Naive thymus-derived CD4-positive, alpha-beta T cell (primary cell): Measurements from ENCODE around the gene GGA1. TPM values are rescaled to one million over a fixed set of nuclear protein-coding genes. Genes with fewer than 3 reads are reported as not detected.
A peak's percentile ranks its signal among the peaks of the same experiment; 100 is the strongest.

Experiments used
- ATAC-seq: fragments of 150-1000 bp; cut with Tn5 transposase; 2 replicates; pipeline ENCODE4 v1.10.0; 2021; ENCODE audit warnings: mild to moderate bottlenecking, moderate library complexity
- CTCF ChIA-PET: fragments of 350-600 bp; sonication (Branson Sonifier 250); formaldehyde crosslinking; loops from one replicate; lab custom pipeline; 2021; ENCODE audit warnings: antibody characterized with exemption; lab: Charles Lee
- POLR2A ChIA-PET: fragments of 350-600 bp; sonication (Branson Sonifier 250); formaldehyde crosslinking; loops from one replicate; lab custom pipeline; 2021; ENCODE audit warnings: antibody characterized with exemption, inconsistent platforms; lab: Charles Lee
- DNase-seq, 9 donors: peaks; one replicate each; pipeline versions ENCODE4 v3.0.0 to v3.0.0-alpha.2; 2020 to 2022; ENCODE audit warnings: mixed read lengths in 1 of 9
- H3K27ac ChIP-seq: one replicate; pipeline ENCODE4 v1.7.0; 2013; ENCODE audit warnings: mild to moderate bottlenecking, low read depth, low read length, moderate library complexity
- H3K27me3 ChIP-seq, 2 donors: one replicate each; pipeline ENCODE4 v1.7.0; 2013; ENCODE audit warnings: low read length in 2 of 2, mild to moderate bottlenecking in 2 of 2, moderate library complexity in 2 of 2; ENCODE audit not compliant: control insufficient read depth in 2 of 2, insufficient read depth in 2 of 2
- H3K36me3 ChIP-seq, 3 experiments: 1 replicate in 2 of 3; 2 replicates in 1 of 3; pipeline ENCODE4 v1.7.0; 2013; ENCODE audit warnings: low read length in 3 of 3, mild to moderate bottlenecking in 3 of 3, moderate library complexity in 1 of 3; ENCODE audit not compliant: insufficient read depth in 3 of 3, control insufficient read depth in 2 of 3
- H3K4me1 ChIP-seq, 2 donors: one replicate each; pipeline ENCODE4 v1.7.0; 2013; ENCODE audit warnings: low read length in 2 of 2, mild to moderate bottlenecking in 2 of 2, moderate library complexity in 1 of 2; ENCODE audit not compliant: control insufficient read depth in 2 of 2, insufficient read depth in 2 of 2
- H3K4me3 ChIP-seq: 2 replicates; pipeline ENCODE4 v1.7.0; 2013; ENCODE audit warnings: mild to moderate bottlenecking, low read length
- H3K9me3 ChIP-seq, 3 experiments: 1 replicate in 2 of 3; 2 replicates in 1 of 3; pipeline ENCODE4 v1.7.0; 2013; ENCODE audit warnings: low read length in 3 of 3; ENCODE audit not compliant: control insufficient read depth in 2 of 3
- H3K27ac Mint-ChIP-seq, 9 donors: one replicate each; pipeline ENCODE4 v1.8.0; 2020 to 2022; ENCODE audit warnings: mixed read lengths in 9 of 9, mild to moderate bottlenecking in 8 of 9, moderate library complexity in 5 of 9, inconsistent platforms in 2 of 9
- H3K27me3 Mint-ChIP-seq, 5 donors: one replicate each; pipeline ENCODE4 v1.8.0; 2021 to 2022; ENCODE audit warnings: mixed read lengths in 5 of 5, mild to moderate bottlenecking in 1 of 5
- H3K36me3 Mint-ChIP-seq, 5 donors: one replicate each; pipeline ENCODE4 v1.8.0; 2020 to 2022; ENCODE audit warnings: mixed read lengths in 5 of 5, mild to moderate bottlenecking in 3 of 5, inconsistent platforms in 1 of 5
- H3K4me1 Mint-ChIP-seq, 7 donors: one replicate each; pipeline ENCODE4 v1.8.0; 2020 to 2022; ENCODE audit warnings: mixed read lengths in 7 of 7, mild to moderate bottlenecking in 3 of 7, inconsistent platforms in 1 of 7
- H3K4me3 Mint-ChIP-seq, 10 donors: one replicate each; pipeline ENCODE4 v1.8.0; 2020 to 2022; ENCODE audit warnings: mild to moderate bottlenecking in 10 of 10, mixed read lengths in 10 of 10, moderate library complexity in 6 of 10, inconsistent platforms in 2 of 10
- H3K9me3 Mint-ChIP-seq, 11 donors: one replicate each; pipeline ENCODE4 v1.8.0; 2020 to 2022; ENCODE audit warnings: mixed read lengths in 11 of 11, mild to moderate bottlenecking in 4 of 11, inconsistent platforms in 1 of 11, moderate library complexity in 1 of 11
- intact Hi-C, 2 donors: fragments of 100-400 bp; cut with micrococcal nuclease; formaldehyde crosslinking; loops; one replicate each; pipeline ENCODE4 v1.15.1; 2023
- polyA plus RNA-seq, 2 donors: library from polyadenylated mRNA; unstranded; fragments of 300-500 nt; fragmentation: Illumina TruSeq; gene quantifications; one replicate each; pipeline ENCODE4 v1.2.3, GENCODE V29; 2021
- total RNA-seq, 6 experiments: library from RNA in 5 of 6; stranded (reverse) in 5 of 6; gene quantifications; 1 replicate in 5 of 6; 2 replicates in 1 of 6; pipeline ENCODE4 v1.2.3 and lab custom pipeline; 2021 to 2026

Gene GGA1
- total and polyA plus RNA-seq, 7 experiments from 2014 or later, result 20.8 to 124 (median 87.2) TPM

GRCh38 chr22:37631448-37632173 lies 23.0 kb downstream of the GGA1 start:
- H3K4me1 ChIP-seq, result peaks cover 56 to 69% of the 10 kb centered on the region in 2 donors
- POLR2A ChIA-PET, result interaction anchor here (0.7 to 5.0 kb wide), 7 partner anchors 11 to 55 kb away, joined by 3 to 39 read pairs (median 15); partner anchors contain the start of genes GGA1, LGALS1, NOL12 and PDXP
- intact Hi-C loops, result no loop called here
- peaks cover 0 to 36% (median 0%) of the 10 kb centered on the region in 3 experiments for H3K36me3 ChIP-seq
- no peak overlapping the region for H3K4me3 ChIP-seq
- ATAC-seq (no peak), DNase-seq (no peak)
- CTCF ChIA-PET, result interaction anchor here (0.9 to 20.3 kb wide), 9 partner anchors 8 to 49 kb away, joined by 3 to 292 read pairs (median 6); partner anchors contain the start of genes GGA1, LGALS1, NOL12 and PDXP
- no peaks in the 10 kb centered on the region for H3K9me3 ChIP-seq
- no peaks in the 10 kb centered on the region for H3K27me3 Mint-ChIP-seq
- no peaks in the 10 kb centered on the region for H3K36me3 Mint-ChIP-seq
- no peaks in the 10 kb centered on the region for H3K9me3 Mint-ChIP-seq
- H3K4me3 Mint-ChIP-seq, result peak overlapping the region in 2 of 10 donors; percentile 4 to 18
- H3K4me1 Mint-ChIP-seq, result peaks cover 33 to 70% (median 62%) of the 10 kb centered on the region in 7 donors
- H3K27me3 ChIP-seq, result no peaks in the 10 kb centered on the region
- peak overlapping the region; percentile 5 to 93 (median 69) for H3K27ac Mint-ChIP-seq
- peak overlapping the region; percentile 71 for H3K27ac ChIP-seq

GRCh38 chr22:37632174-37633088 lies 23.8 kb downstream of the GGA1 start:
- Mint-ChIP-seq H3K4me1 (peaks cover 27 to 70% (median 62%) of the 10 kb centered on the region in 7 donors), H3K36me3 (no peaks in the 10 kb centered on the region), H3K4me3 (peak overlapping the region in 2 of 10 donors; percentile 4 to 18), H3K9me3 (no peaks in the 10 kb centered on the region), H3K27ac (peak overlapping the region; percentile 36 to 94 (median 92)), H3K27me3 (no peaks in the 10 kb centered on the region)
- no peaks in the 10 kb centered on the region for H3K27me3 ChIP-seq
- H3K9me3 ChIP-seq, result no peaks in the 10 kb centered on the region
- H3K4me3 ChIP-seq, result no peak overlapping the region
- H3K36me3 ChIP-seq, result peaks cover 0 to 36% (median 0%) of the 10 kb centered on the region in 3 experiments
- H3K4me1 ChIP-seq, result peaks cover 56 to 69% of the 10 kb centered on the region in 2 donors
- no peak for ATAC-seq
- H3K27ac ChIP-seq, result peak overlapping the region; percentile 71
- POLR2A ChIA-PET, result interaction anchor here (0.5 to 5.0 kb wide), 12 partner anchors 7 to 174 kb away, joined by 3 to 39 read pairs (median 4); partner anchors contain the start of genes LGALS1, NOL12, PDXP and SH3BP1
- CTCF ChIA-PET, result interaction anchor here (0.9 to 20.3 kb wide), 9 partner anchors 7 to 231 kb away, joined by 3 to 292 read pairs (median 6); partner anchors contain the start of genes GGA1, LGALS1, NOL12 and SH3BP1
- DNase-seq, result no peak
- intact Hi-C loops, result loop anchor here in 1 of 2 donors (1.0 kb wide), 2 partner anchors 9 to 11 kb away; no protein-coding TSS in a partner anchor

GRCh38 chr22:37633089-37633624 lies 24.5 kb downstream of the GGA1 start:
- Histone ChIP-seq H3K36me3 (peaks cover 0 to 36% (median 0%) of the 10 kb centered on the region in 3 experiments), H3K4me1 (peaks cover 56 to 69% of the 10 kb centered on the region in 2 donors), H3K4me3 (peak overlapping the region; percentile 31), H3K27ac (peak overlapping the region; percentile 71), H3K27me3 (no peaks in the 10 kb centered on the region), H3K9me3 (no peaks in the 10 kb centered on the region)
- CTCF ChIA-PET, result interaction anchor here (0.9 to 20.3 kb wide), 9 partner anchors 7 to 230 kb away, joined by 3 to 292 read pairs (median 11); partner anchors contain the start of genes GGA1, LGALS1, NOL12 and SH3BP1
- Mint-ChIP-seq H3K36me3 (peaks cover 0 to 1% (median 0%) of the 10 kb centered on the region in 5 donors), H3K9me3 (no peaks in the 10 kb centered on the region), H3K27me3 (no peaks in the 10 kb centered on the region), H3K27ac (peak overlapping the region; percentile 63 to 94 (median 92)), H3K4me3 (peak overlapping the region; percentile 4 to 79 (median 62)), H3K4me1 (peaks cover 30 to 70% (median 63%) of the 10 kb centered on the region in 7 donors)
- peak; percentile 44 for ATAC-seq
- intact Hi-C loops, result loop anchor here in 1 of 2 donors (1.0 kb wide), 2 partner anchors 10 kb away; no protein-coding TSS in a partner anchor
- POLR2A ChIA-PET, result interaction anchor here (0.5 to 5.0 kb wide), 12 partner anchors 8 to 174 kb away, joined by 3 to 39 read pairs (median 4); partner anchors contain the start of genes LGALS1, NOL12, PDXP and SH3BP1
- DNase-seq, result peak in 1 of 9 donors; percentile 54

DNA sequence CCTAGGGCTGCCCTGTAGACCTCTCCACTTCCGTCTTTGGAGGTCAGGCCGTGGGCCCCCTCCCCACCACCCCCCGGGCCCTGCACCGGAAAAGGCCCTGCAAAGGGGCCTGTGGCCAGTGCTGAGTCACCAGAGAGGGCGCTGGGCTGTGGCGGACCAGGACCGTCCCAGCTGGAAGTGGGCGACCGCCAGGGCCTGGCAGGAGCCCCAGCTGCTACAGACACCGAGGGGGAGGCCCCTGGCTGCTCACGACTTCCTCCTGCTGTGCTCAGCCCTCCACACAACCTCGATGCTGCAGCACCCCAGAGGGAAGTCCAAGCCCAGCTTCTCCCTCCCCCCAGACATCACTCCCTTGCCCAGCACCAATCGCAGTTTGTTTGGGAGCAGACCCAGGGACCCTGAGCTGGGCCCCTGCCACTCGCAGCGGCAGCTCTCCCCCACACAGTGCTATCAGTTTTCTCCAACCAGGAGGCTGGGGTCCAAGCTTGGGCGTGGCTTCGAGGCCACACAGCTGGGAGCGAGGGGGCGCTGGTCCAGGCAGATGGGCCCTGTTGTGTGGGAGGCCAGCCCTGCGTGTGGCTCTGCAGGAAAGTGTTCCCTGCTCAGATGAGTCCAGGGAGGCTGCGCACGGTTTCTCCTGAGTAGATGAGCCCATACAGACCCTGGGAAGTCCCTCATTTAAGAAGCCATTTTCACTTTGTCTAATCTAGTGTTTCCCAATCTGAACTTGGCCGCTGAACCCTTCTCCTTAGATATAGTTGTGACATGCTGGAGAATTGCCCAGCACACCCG lies 25.2 kb downstream of the GGA1 start:
- DNase-seq (peak in 5 of 9 donors; percentile 25 to 68 (median 37)), ATAC-seq (peak; percentile 81)
- ChIA-PET CTCF (interaction anchor here (0.9 to 20.3 kb wide), 8 partner anchors 6 to 230 kb away, joined by 3 to 292 read pairs (median 12); partner anchors contain the start of genes GGA1, LGALS1, NOL12 and SH3BP1), POLR2A (interaction anchor here (0.6 to 5.0 kb wide), 14 partner anchors 9 to 1219 kb away, joined by 3 to 39 read pairs (median 4); partner anchors contain the start of genes LGALS1, NOL12, PDXP and SH3BP1)
- Histone ChIP-seq H3K4me1 (peaks cover 55 to 72% of the 10 kb centered on the region in 2 donors), H3K9me3 (no peaks in the 10 kb centered on the region), H3K4me3 (peak overlapping the region; percentile 53), H3K27me3 (no peaks in the 10 kb centered on the region), H3K36me3 (peaks cover 0 to 36% (median 0%) of the 10 kb centered on the region in 3 experiments), H3K27ac (peak overlapping the region; percentile 71)
- Mint-ChIP-seq H3K9me3 (no peaks in the 10 kb centered on the region), H3K27ac (peak overlapping the region; percentile 86 to 98 (median 93)), H3K27me3 (no peaks in the 10 kb centered on the region), H3K4me3 (peak overlapping the region; percentile 18 to 80 (median 70)), H3K36me3 (peaks cover 0 to 4% (median 0%) of the 10 kb centered on the region in 5 donors), H3K4me1 (peaks cover 23 to 70% (median 64%) of the 10 kb centered on the region in 7 donors)
- intact Hi-C loops, result loop anchor here in 1 of 2 donors (1.0 kb wide), 2 partner anchors 9 to 11 kb away; no protein-coding TSS in a partner anchor

DNA sequence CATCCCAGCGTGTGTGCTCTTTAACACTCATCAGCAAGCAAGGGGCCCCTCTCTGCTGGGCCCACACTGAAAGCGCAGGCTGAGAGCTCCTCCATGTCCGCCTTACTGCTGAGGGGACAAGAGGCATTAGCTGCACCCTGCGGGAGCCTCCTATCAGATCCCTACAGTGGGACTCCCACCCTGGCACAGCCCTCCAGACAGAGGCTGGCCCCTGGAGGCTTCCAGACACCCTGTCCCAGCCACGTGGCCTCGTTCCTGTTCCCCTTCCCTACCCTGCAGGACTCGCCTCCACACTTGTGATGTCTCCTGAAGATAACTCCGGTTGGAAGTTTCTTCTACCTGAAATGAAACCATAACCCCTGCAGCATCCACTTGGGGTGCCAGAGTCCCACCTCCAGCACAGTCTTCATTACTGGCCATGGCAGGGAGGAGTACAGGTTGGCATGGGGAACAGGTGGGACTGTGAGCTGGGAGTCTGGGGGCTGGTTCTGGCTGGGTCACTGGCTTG lies 25.8 kb downstream of the GGA1 start:
- ChIA-PET CTCF (interaction anchor here (0.6 to 20.3 kb wide), 7 partner anchors 5 to 405 kb away, joined by 3 to 292 read pairs (median 6); partner anchors contain the start of genes LGALS1, NOL12 and SH3BP1), POLR2A (interaction anchor here (0.6 to 5.0 kb wide), 10 partner anchors 8 to 1220 kb away, joined by 3 to 39 read pairs (median 5); partner anchors contain the start of genes LGALS1, NOL12, PDXP and SH3BP1)
- Mint-ChIP-seq H3K36me3 (peaks cover 0 to 4% (median 0%) of the 10 kb centered on the region in 5 donors), H3K27me3 (no peaks in the 10 kb centered on the region), H3K4me3 (peak overlapping the region; percentile 62 to 83 (median 74)), H3K4me1 (peaks cover 22 to 66% (median 63%) of the 10 kb centered on the region in 7 donors), H3K9me3 (no peaks in the 10 kb centered on the region), H3K27ac (peak overlapping the region; percentile 86 to 98 (median 93))
- no peaks in the 10 kb centered on the region for H3K27me3 ChIP-seq
- no peaks in the 10 kb centered on the region for H3K9me3 ChIP-seq
- intact Hi-C loops, result no loop called here
- H3K36me3 ChIP-seq, result peaks cover 0 to 33% (median 0%) of the 10 kb centered on the region in 3 experiments
- peak overlapping the region; percentile 71 for H3K27ac ChIP-seq
- DNase-seq (no peak), ATAC-seq (no peak)
- H3K4me3 ChIP-seq, result peak overlapping the region; percentile 53
- peaks cover 53 to 74% of the 10 kb centered on the region in 2 donors for H3K4me1 ChIP-seq
